ENCODE results near the gene SLC35F1.

Gene SLC35F1

DNA sequence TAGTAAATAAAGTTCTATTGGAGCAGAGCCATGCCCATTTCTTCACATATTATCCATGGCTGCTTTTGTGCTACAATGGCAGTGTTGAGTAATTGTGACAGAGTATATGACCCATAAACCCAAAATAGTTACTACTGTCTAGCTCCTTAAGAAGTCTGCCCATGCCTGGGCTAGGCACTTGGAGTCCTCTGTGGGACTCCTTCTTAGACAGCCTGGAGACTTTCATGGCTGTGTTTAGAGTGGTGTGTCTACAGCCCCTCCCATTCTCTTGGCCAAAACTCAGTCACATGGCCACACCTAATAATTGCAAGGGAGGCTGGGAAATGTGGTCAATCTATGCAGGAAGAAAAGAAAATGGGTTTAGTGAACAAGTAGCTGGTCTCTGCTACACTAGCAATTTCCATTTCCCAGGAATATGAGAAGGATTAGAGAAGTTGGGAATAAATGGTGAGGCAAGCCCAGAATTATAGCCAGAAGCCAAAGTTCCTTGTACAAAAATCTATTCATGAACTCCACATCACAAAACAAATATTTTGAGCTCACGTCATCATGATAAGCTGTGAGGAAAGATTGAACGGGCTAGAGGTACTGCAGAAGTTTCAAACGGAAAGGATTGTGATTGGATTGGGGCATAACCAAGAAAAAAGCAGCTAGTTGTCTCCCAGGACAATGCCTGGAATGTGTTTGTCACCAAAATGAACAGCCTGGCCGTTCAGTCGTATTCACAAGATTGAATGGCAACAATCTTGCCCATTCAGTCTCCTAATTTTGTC is 389.3 kb downstream of the SLC35F1 start:
- TF ChIP-seq, protein P1, sequence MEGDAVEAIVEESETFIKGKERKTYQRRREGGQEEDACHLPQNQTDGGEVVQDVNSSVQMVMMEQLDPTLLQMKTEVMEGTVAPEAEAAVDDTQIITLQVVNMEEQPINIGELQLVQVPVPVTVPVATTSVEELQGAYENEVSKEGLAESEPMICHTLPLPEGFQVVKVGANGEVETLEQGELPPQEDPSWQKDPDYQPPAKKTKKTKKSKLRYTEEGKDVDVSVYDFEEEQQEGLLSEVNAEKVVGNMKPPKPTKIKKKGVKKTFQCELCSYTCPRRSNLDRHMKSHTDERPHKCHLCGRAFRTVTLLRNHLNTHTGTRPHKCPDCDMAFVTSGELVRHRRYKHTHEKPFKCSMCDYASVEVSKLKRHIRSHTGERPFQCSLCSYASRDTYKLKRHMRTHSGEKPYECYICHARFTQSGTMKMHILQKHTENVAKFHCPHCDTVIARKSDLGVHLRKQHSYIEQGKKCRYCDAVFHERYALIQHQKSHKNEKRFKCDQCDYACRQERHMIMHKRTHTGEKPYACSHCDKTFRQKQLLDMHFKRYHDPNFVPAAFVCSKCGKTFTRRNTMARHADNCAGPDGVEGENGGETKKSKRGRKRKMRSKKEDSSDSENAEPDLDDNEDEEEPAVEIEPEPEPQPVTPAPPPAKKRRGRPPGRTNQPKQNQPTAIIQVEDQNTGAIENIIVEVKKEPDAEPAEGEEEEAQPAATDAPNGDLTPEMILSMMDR (conservative IDR thresholded peaks at IDR 0.05), result no peak
- no peak for TF ChIP-seq ZFX (IDR thresholded peaks at IDR 0.05)
- H3K27ac ChIP-seq, result no peak overlapping the region

DNA sequence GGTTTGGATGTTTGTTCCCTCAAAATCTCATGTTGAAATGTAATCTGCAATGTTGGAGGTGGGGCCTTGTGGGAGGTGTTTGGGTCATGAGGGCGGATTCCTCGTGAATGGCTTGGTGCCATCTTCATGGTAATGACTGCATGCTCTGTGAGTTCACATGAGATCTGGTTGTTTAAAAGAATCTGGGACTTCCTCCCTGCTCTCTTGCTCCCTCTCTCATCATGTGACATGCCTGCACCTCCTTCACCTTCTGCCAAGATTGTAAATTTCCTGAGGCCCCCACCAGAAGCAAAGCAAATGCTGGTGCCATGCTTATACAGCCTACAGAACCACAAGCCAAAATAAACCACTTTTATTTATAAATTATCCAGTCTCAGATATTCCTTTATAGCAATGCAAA is 390.8 kb downstream of the SLC35F1 start:
- H3K27ac ChIP-seq, result no peak overlapping the region
- TF ChIP-seq, protein P1 (conservative IDR thresholded peaks at IDR 0.05), result no peak
- TF ChIP-seq ZFX (IDR thresholded peaks at IDR 0.05), result no peak

DNA sequence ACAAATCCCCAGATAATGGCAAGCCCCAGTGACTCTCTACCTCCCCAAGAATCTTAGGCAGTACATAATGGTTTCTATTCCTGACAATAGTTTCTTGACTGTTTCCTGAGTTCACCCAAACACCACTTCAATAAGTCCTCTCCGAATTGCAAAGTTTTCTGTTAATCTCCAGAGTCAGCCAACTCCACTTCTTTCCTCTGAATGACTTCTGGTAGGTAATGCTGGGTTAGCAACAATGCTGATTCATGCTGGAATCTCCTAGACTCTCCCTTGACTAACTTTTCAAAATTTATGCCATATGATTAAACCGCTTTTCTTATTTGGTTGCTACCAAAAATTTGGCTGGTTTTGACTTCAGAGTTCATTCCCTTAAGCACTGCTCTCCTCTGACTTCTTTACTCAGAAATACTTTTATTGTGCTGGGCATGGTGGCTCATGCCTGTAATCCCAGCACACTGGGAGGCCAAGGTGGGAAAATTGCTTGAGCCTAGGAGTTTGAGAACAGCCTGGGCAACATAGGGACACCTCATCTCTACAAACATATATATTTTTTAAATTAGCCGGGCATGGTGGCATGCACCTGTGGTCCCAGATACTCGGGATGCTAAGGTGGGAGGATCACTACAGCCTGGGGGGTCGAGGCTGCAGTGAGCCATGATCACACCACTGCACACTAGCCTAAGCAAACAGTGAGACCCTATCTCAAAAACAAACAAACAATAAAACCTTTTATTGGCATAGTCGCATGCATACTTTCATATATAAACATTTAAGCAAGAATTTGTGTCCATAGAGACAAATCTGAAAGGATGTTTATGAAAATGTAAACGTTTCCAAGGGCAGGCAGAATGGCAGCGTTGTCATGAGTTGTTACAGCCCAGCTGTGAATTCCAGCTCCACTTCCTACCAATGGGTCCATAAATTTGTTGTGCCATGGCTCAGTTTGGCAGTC is 391.7 kb downstream of the SLC35F1 start:
- H3K27ac ChIP-seq, result no peak overlapping the region
- TF ChIP-seq ZFX (IDR thresholded peaks at IDR 0.05), result no peak

DNA sequence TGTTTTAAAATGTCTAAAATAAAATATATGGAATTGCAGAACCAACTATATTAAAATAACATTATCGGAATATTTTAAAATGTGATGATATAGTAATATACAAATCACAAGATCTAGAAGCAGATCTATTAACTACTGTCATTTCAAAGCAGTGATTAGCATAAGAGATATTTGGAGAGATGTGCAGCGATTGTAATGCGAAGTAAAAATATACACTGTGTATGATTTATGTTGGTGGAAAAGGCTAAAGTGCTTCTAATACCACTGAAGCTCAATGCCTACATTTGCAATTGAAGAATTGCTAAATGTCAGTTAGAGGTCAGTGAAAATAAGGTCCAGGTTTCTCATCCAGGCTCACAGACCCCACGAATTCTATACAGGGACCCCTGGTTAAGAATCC is 392.4 kb downstream of the SLC35F1 start:
- TF ChIP-seq ZFX (IDR thresholded peaks at IDR 0.05), result no peak
- TF ChIP-seq, protein P1 (conservative IDR thresholded peaks at IDR 0.05), result no peak
- H3K27ac ChIP-seq, result no peak overlapping the region

DNA sequence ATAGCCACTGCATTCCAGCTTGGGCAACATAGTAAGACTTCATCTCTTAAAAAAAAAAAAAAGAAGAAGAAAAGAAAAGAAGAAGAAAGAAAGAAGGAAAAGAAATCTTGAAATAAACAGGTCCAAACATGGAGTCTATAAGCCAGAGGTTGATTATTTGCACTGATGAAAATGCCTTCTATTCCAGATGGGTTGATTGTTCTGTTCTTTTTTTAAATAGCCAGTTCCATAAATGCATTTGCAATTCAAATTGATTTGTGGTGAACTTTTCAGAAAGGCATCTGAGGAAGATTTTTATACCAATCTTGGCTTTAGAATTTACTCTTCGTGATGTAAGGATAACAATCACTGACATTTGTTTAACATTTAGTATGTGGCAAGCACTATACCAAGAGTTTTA is 397.3 kb downstream of the SLC35F1 start:
- H3K27ac ChIP-seq, result no peak overlapping the region
- TF ChIP-seq, protein P1 (conservative IDR thresholded peaks at IDR 0.05), result no peak
- no peak for TF ChIP-seq ZFX (IDR thresholded peaks at IDR 0.05)

DNA sequence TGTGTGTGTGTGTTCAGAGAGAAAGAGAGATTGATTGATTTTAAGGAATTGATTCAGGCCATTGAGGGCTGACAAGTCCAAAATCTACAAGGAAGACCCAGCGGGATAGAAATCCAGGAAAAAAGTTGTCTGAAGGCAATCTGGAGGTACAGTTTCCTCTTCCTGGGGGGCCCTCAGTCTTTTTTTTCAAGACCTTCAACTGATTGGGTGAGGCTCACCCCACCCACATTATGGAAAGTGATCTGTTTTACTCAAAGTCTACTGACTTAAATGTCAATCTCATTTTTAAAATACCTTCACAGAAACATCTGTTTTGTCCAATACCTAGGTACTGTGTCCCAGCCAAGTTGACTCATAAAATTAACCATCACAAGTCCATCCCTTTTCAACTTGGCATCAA is 398.0 kb downstream of the SLC35F1 start:
- TF ChIP-seq, protein P1 (conservative IDR thresholded peaks at IDR 0.05), result no peak

DNA sequence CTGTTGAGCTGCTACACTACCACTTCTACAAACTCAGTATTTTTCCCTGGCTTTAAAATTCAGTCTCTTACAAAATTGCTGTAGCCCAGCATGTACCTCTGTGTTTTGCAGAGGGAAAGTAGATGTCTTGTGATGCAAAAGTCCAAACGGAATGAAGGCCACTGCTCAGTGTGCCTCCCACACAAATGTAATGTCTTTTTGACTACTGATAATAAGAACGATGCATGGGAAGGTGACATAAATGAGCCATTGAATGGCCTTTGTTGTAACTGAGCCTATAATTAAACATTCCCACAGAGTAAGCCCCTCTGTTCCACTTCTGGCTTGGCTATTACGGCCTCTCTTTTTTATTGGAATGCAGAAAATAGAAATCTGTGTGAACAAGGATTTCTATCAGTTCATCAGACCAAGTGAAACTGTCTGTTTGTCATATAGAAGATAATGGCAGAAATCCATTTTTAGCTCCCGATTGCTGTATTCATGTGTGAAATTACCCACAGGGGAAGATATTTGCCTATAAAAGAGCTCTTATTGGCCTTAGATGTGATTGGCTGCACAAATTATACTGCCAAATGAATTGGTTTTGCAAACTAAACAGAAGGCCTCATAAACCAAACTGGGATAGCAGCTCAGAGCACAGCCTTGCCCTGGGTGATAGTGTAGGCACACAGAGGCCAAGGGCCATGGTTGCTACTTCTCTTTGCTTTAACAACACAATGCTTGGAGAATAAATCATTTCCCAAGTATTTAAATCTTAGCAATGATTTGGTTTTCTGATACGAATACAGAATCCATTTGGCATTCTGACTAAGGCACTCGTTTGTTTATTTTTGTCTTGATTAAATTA is 399.6 kb downstream of the SLC35F1 start:
- TF ChIP-seq, protein P1 (conservative IDR thresholded peaks at IDR 0.05), result no peak
- no peak for TF ChIP-seq ZFX (IDR thresholded peaks at IDR 0.05)
- no peak overlapping the region for H3K27ac ChIP-seq

More for the DNA sequence above, 398.0 kb downstream of the SLC35F1 start:
- no peak overlapping the region for H3K27ac ChIP-seq
